HG03175 (cell line): Measurements from ENCODE around the gene CEP131.
A peak's percentile ranks its signal among the peaks of the same experiment; 100 is the strongest.

ENCODE experiments used
- ATAC-seq: cut with Tn5 transposase; IDR thresholded peaks from one replicate; pipeline ENCODE4 v1.9.1; 2021; ENCODE audit warnings: mild to moderate bottlenecking, moderate library complexity; ENCODE audit not compliant: unreplicated experiment

CEP131 gene

DNA sequence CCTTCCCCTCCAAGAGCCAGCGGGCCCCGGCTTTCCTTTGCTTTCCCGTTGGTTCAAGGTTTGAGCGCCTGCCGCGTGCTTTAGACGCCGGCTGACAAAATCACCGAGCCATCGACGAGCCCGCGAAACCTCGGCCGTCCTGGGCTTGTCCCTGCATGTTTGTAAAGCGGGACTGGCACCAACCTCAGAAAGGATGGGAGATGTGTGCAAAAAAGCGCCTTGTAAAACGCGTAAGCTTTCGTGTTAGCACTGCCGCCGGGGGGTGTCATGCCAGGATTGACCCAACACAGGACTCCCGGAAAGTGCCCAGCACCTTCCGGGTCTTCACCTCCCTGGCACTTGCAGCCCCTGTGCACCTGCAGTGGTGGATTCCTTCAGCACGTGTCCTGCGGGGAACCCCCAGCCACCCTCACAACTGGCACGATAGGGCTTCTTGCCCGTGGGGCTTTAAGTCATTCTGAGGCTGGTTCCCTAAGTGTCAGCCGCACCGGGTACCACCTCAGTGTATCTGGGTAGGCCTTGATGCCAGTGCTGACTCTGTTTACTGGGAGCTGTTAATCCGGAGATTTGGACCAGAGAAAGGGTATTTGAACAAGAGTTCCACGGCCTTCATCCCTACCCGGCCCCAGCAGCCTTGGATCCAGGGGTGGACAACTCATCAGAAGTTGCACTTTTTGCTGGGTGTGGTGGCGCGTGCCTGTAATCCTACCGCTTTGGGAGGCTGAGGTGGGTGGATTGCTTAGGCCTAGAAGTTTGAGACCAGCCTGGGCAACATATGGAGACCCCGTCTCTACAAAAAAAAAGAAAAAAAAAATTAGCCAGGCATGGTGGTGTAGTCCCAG, 17.2 kb upstream of the CEP131 start:
- ATAC-seq = no peak

GRCh38 chr17:81238815-81239713, 16.3 kb upstream of the CEP131 start, which contains the start of the genes NDUFAF8 and TEPSIN:
TSS of gene NDUFAF8 (plus strand) at chr17:81239318. CDS start at chr17:81239364, 46 bp downstream.
TSS of gene TEPSIN (minus strand) at chr17:81239055. CDS start at chr17:81239033, 22 bp downstream.
- ATAC-seq = peak; percentile 91

- no peak for ATAC-seq
These were observed 15.7 kb upstream of the CEP131 start for GRCh38 chr17:81238490-81238814.

- no peak for ATAC-seq
These were observed 15.1 kb upstream of the CEP131 start for GRCh38 chr17:81237591-81238489.

- ATAC-seq = no peak
These were observed 14.0 kb upstream of the CEP131 start for GRCh38 chr17:81236784-81237183.

DNA sequence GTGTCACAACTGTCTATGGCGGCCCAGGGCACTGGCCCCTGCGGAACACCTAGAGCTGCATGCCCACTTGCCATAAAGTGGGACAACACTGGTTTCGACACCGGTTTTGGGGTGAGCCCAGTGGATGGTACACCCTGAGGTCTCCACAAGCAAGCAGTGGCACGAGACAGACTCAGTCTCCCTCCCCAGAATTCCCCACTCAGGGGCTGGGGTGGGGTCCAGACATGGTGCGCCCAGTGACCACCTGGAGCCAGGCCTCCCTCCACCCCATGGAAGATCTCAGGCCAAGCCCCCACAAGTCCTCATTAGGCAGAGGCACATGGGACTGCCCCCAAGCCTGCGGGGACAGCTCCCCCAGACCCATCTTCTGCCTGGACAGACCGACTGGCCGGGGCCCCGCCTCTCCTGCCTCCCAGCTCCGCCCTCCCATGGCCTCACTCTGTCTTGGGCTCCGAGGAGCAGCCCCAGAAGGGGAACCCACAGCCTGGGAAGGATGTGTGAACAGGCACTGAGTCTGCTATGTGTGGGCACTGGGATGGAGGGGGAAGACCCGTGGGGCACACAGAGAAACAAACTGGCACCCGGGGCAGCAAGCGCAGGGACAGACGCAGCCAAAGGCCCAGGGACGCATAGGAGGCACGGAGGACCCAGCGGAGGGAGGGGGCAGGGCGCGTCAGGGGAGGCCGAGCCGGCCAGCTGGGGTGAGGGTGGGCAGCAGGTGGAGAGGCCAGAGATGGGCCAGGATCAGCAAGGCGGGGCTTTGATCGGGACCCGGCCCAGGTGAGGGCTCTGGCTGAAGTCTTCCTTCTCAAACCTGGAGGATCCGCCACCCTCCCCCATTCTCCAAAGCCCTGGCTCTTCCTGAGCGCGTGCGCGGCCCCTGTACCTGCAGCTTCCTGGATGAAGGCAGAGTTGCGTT, 13.3 kb upstream of the CEP131 start:
- ATAC-seq = no peak

- no peak for ATAC-seq
These were observed 12.4 kb upstream of the CEP131 start for GRCh38 chr17:81234940-81235821.

- ATAC-seq = no peak
These were observed 11.7 kb upstream of the CEP131 start for GRCh38 chr17:81234506-81234855.

DNA sequence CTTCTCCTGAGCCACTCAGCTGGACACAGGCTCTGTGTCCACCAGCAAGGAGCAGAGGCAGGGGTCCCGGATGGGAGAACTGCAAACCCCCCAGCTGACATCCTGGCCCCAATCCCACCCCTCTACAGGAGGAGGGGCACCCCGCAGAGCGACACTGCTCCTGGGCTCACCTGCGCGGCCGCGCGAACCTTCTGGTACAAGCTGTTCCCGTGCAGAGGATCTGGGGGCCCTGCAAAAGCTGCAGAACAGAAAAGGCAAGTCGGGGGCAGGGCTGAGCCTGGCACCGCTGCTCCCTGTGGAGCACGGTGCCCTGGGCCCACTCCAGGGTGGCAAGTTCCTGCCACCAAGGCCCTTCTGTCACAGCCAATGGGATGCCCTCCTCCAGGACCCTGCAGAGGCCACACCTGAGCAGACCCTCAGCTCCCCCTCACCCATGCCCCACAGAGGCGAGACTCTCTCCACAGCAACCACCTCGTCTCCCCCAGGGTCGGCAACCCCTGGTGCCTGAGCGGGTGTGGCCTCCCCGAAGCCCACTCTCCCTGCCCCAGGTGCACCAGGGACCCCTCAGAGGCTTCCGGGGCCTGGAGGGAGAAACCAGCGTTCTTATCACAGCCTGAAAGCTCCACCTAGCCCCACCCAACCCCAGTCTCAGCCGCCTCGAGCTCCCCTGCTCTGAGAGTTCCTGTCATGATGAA, 11.2 kb upstream of the CEP131 start:
- ATAC-seq = no peak

- ATAC-seq = no peak
These were observed 10.6 kb upstream of the CEP131 start for GRCh38 chr17:81233316-81233715.

GRCh38 chr17:81232616-81233241, 10.0 kb upstream of the CEP131 start:
- ATAC-seq = no peak

DNA sequence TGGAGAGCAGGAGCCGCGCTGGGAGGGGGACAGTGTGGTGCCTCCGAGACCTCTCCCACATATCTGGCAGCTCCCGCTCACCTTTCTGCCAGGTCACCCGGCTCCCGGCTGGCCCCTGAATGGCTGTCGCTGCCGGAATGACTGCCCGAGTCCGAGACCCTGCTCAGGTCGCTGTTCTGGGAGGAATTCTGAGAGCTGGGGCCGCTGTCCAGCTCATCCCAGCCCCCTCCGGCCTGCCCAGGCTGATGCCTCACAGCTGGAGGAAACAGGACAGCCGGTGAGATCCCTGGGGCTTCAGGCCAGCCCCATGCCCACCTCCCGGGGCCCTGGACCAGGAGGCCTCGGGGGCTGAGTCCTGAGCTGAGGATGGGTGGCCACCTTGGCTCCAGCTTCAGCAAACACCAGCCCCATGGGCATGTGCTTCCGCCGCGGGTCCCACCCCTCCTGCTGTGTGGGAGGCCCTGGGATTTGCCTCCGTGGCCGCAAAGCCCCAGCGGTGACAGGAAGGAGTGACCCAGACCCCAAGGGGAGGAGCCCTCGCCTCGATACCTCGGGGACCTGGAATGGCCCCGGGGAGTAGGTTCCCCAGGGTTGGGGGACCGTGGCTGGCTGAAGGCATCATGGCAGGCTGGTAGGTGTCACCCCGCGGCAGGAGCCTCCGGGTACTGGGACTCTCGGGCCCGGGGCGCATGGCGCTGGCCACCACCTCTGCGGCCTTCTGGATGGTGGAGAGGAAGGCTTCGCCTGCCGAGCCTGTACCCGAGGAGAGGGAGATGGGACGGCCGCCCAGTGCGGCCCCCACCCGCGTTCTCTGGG, 9.2 kb upstream of the CEP131 start:
- no peak for ATAC-seq

- ATAC-seq = no peak
These were observed 8.4 kb upstream of the CEP131 start for GRCh38 chr17:81231121-81231645.

GRCh38 chr17:81230043-81230820, 7.5 kb upstream of the CEP131 start:
- ATAC-seq = no peak

GRCh38 chr17:81229666-81229920, 6.8 kb upstream of the CEP131 start:
- no peak for ATAC-seq
